Dermis microvascular lymphatic vessel endothelial cell (primary cell): ENCODE data around the gene NSUN3. TPM values are rescaled to one million over a fixed set of nuclear protein-coding genes. Genes with fewer than 3 reads are reported as not detected.

ENCODE experiments used
- DNase-seq, 2 donors: peaks; one replicate each; pipeline versions ENCODE4 v3.0.0 to v3.0.0-alpha.2; 2010; ENCODE audit warnings: low read depth in 2 of 2
- total RNA-seq: library from RNA; depleted of rRNA; stranded (reverse); fragments of >200 nt; gene quantifications from 2 replicates; pipeline ENCODE4 v1.2.1, GENCODE V29; 2014

Gene NSUN3
- total RNA-seq, 1 donor from 2014 or later: 15.3 TPM

DNA sequence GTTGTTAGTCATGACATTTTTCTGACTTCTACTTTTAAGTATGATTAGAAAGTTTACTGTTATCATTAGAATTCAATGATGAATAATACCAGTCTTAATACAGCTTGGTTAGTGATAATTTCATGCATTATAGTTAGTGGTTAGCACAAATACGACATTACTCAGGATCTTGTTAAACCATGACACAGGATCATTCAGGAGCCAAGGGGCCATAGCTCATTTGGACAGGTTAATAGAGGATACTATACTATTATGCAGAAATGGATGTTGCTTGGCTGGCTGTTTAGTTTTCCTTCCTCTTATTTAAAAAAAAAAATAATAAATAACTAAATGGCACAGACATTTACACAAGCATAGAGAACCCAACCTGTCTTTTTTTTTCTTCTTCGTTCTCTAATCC is 55.5 kb downstream of the NSUN3 start:
- no peak for DNase-seq

DNA sequence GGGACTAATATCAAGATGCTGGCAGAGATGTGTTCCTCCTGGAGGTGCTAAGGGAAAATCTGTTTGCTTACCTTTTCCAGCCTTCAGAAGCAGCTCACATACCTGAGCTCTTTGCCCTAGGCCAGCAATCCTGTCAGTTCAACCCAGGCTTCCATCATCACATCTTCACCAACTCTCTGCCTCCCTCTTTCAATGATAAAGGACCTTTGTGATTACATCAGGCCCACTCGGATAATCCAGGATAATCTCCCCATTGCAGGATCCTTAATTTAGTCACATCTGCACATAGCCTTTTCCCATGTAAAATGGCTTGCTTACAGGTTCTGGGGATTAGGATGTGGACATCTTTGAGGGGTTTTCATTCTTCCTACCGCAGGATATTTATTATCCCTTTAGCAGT is 58.3 kb downstream of the NSUN3 start:
- DNase-seq: no peak

DNA sequence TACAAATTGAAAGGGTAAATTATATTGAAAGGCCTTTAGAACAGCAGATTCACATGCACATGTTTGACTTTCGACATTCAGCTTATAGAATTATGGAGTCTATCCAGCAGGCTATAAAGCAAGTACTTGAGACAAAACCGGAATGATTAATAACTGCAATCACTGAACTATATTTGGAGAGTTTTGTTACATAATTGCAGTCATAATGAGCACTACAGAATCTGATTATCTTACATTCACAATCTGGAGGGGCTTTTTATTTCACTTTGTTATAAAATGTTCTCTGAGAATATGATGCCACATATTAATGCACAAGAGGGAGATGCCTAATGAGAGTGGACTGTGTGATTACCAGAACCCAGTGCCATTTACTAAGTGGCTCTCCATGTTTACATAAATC is 64.3 kb downstream of the NSUN3 start:
- no peak for DNase-seq

DNA sequence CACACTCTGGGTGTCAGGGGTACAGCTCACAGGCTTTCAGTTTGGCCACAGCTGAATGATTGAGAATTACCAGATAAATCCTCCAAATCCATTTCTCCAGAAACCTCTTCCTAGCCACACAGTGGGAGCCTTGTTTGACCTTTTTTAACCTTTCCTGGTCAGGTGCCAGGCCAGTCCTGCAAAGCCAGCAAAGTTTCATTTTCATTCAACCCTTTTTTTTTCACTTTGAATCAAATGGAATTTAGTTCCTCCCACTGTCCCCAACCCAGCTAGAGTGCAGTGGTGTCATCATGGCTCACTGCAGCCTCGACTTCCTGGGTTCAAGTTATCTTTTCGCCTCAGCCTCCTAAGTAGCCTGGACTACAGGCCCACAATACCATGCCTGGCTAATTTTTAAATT is 67.8 kb downstream of the NSUN3 start:
- no peak for DNase-seq

DNA sequence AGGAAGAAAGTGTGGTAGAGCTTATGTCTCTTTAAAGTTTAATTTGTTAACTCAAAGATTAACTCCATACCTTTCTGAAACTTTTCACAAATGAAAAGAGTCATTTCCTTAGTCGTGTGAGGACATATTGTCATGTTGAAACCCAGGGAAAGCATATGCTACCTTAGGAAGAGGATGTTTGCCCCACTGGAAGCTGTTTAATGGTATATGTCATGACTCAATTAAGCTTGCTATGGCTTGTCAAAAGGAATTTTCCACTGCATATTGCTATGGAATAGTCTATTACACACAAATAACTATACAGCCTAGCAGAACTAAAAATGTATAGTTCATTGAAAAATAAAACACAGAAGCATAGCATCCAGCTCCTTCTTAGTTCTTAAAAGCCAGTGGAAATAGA is 69.9 kb downstream of the NSUN3 start:
- DNase-seq: no peak

DNA sequence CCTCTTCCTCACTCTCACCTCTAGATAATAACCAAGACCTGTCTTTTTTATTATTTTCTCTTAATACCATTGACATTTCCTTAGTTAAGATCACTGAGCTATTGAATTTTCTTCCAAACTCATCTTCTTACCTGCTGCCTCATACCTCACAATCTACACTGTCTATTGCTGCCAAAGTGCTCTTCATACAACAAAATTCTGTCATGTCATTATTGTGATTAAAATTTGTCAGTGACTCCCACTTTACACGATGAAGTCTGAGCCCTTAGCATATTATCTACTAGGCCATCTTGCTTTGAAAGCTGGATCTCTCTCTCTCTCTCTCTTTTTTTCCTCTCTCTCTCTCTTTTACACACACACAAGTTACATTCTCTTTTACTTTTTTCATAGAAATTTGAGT is 73.3 kb downstream of the NSUN3 start:
- DNase-seq: no peak

GRCh38 chr3:94137377-94137776 is 74.5 kb downstream of the NSUN3 start:
- no peak for DNase-seq

DNA sequence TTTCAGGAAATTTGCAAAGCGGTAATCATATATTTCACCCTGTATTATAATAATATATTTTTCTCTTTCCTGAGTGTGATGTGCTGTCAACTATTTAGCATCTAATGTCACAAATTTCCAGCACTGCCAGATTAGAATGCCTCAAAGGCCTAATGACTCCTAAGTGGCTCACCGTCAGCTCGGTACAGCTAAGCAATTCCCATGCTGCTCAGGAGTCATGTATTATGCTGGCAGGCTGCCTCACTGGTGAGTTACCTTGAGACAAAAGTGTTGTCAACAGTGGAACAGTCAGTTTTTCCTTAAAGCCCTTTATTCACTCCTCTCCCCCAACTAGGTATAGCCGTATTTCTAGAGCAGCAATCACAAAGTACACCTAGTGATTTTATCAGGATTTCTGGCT is 83.6 kb downstream of the NSUN3 start:
- DNase-seq: no peak

- DNase-seq: no peak
Measured at GRCh38 chr3:94147012-94147411, 84.2 kb downstream of the NSUN3 start.

DNA sequence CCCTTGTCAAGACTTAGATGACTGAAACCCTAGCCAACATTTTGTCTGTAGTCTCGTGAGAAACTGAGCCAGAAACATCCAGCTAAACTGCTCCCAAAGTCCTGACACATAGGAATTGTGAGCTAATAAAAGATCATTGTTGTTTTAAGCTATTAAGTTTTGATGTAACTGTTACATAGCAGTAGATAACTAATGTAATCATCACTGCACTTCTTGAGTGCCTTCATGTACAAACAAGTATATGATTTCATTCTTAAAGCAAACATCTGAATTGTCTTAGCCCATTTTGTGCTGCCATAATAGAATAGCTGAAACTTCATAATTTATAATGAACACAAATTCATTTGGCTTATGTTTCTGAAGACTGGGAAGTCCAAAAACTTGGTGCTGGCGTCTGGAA is 87.3 kb downstream of the NSUN3 start:
- no peak for DNase-seq

- DNase-seq: no peak
Measured at GRCh38 chr3:94156626-94157025, 93.8 kb downstream of the NSUN3 start.

DNA sequence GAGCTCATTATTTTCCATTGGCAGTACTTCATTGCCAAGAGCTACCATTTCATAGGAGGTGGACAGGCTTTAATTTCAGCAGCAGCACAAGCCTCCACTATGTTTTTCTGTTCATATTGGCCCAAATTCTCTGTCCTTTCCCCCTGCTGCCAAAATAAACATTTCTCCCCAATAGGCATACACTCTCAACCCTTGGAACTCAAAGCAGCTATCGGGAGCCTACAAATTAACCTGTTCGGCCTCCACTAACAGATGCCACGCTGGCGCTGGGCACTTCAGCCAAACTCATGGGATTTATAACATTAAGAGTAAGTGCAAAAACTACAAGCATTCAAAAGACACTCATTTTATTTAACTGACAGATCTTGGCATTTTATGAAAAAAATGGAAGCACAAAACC is 95.7 kb downstream of the NSUN3 start:
- no peak for DNase-seq

DNA sequence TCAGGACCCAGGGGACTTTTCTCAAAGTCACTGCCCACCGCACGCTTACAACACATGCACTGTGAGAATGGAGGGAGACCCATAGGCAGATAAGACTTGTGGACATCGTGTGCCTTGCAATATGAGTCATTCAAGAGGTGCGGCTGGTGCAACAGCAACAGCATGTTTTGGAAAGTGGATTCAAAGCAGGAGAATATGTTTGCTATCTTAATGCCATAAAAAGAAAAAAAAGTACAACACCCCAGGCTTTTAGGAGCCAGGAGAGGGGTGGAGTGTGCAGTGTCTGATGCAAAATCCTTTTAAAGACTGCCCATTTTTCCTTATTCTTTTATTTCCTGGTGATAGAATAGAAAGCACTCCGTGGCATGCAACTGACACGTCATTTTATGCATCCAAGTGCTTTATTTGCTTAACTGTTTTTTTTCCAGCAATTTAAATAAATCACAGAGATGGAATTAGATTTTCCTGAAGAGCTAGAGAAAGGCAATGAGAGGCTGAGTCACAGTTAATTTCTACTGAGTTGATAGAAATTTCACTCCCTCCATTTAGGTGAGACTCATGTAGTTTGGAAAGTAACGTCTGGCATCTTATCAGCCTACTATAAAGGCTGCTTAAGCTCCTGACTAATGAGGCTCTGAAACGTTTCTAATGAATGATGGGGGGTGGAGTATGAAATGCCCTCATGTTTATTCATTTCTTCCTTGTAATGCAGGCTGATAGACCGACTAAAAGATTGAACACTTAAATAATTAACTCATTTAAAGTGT is 96.4 kb downstream of the NSUN3 start:
- DNase-seq: no peak

- peak in 1 of 2 donors; percentile 2 for DNase-seq
Measured at GRCh38 chr3:94162700-94163099, 99.8 kb downstream of the NSUN3 start.

- no peak for DNase-seq
Measured at GRCh38 chr3:94167346-94167745, 104.5 kb downstream of the NSUN3 start.

DNA sequence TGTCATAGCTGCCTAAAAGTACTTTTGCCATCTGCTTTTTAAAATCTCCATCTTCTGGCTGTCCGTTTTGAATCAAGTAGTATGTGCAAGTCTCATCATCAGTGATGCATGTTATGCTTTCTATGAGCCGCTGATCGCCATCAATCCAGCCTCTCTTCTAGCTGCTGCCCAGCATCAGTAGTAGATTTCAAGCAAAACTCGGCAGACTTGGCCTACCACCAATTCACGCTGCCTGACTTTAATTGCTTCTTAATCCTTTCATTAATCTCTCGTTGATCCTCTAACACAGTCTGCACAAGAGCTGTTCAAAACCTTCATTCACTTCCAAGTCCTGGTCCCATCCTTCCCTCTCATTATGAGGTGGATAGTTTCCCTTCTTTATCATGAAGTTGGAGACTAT is 104.9 kb downstream of the NSUN3 start:
- DNase-seq: no peak

GRCh38 chr3:94171954-94172353 is 109.1 kb downstream of the NSUN3 start:
- no peak for DNase-seq

DNA sequence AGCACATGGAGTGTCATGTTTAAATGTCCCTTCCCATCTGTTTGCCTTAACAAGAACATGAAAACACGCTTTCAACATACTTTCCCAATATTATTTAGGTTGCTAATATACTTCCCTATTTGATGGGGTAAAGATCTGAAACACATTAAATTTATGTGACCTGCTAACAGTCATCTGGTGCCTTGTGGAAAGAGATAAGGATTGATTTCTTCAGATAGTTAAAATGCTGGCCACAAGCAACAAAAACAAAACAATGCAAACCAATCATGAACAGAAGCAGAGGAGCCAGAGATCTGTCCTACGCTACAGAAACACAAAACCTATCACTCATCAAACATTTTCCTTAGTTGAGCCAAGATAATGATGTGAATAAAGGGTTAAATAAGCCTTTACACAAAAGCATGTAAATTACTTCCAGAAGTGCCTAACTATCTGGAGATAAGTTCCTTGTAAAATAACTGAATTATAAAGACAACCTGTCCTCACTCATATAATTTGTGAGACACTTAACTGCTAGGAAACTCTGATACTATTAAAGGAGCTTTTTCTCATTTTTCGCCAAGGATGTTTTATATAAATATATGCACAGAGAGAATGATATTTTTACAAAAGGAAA is 109.9 kb downstream of the NSUN3 start:
- no peak for DNase-seq

DNA sequence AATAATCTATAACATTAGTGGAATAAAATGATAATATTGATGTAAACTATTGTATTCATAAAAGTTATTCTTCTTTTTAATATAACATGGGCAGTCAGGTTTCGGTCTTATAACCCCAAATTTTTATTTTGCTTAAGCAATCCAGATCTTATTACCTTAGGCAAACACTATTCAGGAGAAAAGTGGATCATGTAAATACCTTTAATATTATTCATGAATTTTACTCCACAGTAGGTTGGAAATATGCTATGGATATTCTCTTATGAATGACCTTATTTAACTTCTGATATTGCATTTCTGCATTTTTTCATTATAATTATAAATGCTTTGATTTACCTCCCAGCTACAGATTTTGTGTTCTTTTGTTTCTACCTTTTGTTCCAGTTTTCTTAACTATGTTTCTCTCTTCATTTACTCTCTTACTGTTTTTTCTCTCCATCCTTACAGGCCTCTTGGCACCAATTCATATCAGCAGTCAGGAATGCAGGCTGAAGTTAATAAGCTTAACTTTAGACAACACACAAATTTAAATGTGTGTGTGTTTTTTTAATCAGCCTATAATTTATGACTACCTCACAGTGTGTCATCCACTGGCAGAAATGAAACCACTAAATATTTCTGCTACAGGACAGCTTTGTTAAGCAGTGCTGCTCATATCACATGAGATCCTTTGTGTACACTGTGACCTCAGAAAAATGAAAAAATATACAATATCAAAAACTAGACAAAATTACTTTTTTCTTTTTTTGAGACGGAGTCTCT is 111.0 kb downstream of the NSUN3 start:
- no peak for DNase-seq

- DNase-seq: no peak
Measured at GRCh38 chr3:94175677-94176076, 112.8 kb downstream of the NSUN3 start.

DNA sequence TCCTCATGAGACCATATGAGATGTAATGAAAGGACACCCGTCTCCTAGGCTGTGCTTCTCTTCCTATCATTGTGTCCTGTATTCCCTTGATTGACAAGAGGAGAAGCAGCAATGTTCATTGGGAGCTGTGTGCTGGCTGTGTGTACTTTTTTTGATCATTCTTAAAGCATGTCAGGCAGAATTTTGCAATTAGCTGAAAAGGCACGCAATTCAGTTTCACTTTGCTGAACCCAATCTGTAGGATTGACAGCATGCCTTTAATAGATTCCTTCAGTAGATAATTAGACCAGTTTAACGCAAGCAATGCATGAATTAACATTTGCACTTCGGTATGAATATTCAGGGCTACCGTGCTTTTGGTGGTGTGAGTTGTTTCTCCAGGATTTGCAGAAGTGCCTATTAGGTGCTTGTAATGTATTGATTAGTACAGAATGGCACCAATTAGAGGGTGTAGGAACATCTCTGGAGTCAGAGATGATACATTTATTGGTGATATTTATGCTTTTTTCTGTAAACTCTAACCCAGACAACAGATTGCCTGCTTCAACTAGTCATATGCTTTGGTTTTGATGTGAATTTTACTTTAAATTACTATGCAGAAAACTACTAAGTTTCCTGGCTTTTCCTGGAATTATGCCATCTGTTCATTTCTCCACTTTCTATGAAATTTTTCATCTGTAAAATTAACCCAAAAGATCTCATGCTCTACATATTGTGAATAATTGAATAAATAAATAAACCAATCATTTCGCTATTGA is 114.3 kb downstream of the NSUN3 start:
- DNase-seq: no peak
